Thymus (tissue), 11 donors: ENCODE results near the gene COL5A1. TPM values are rescaled to one million over a fixed set of nuclear protein-coding genes. Genes with fewer than 3 reads are reported as not detected.

Source experiments
- DNase-seq, 9 donors: peaks; one replicate each; pipeline ENCODE4 v3.0.0-alpha.2; 2013; ENCODE audit warnings: low spot score in 9 of 9, low read depth in 6 of 9, missing footprints in 1 of 9
- H3K27ac ChIP-seq, 2 donors: one replicate each; pipeline ENCODE4 v1.5.1; 2013; ENCODE audit warnings: control low read depth in 1 of 2, low read depth in 1 of 2, low read length in 1 of 2, mild to moderate bottlenecking in 1 of 2, moderate library complexity in 1 of 2
- H3K27me3 ChIP-seq, 2 donors: one replicate each; pipeline ENCODE4 v1.5.1; 2013; ENCODE audit warnings: low read length in 1 of 2; ENCODE audit not compliant: control insufficient read depth in 2 of 2, insufficient read depth in 1 of 2
- H3K36me3 ChIP-seq, 2 donors: one replicate each; pipeline ENCODE4 v1.5.1; 2013; ENCODE audit warnings: low read length in 1 of 2, mild to moderate bottlenecking in 1 of 2, moderate library complexity in 1 of 2; ENCODE audit not compliant: control insufficient read depth in 2 of 2, insufficient read depth in 2 of 2
- H3K4me1 ChIP-seq, 2 donors: one replicate each; pipeline ENCODE4 v1.5.1; 2013; ENCODE audit warnings: low read length in 2 of 2; ENCODE audit not compliant: control insufficient read depth in 2 of 2, insufficient read depth in 2 of 2
- H3K4me3 ChIP-seq, 2 donors: one replicate each; pipeline ENCODE4 v1.5.1; 2013; ENCODE audit warnings: low read length in 2 of 2, control low read depth in 1 of 2, mild to moderate bottlenecking in 1 of 2
- H3K9me3 ChIP-seq, 2 donors: one replicate each; pipeline ENCODE4 v1.5.1; 2013; ENCODE audit warnings: low read length in 1 of 2, mild to moderate bottlenecking in 1 of 2; ENCODE audit not compliant: control insufficient read depth in 2 of 2, insufficient read depth in 1 of 2
- WGBS: extraction: QIAGEN DNeasy Blood & Tissue Kit; methylation state at CpG from one replicate; pipeline ENCODE4 v1.1.7; 2013; 5-methylcytosine and 5-hydroxymethylcytosine counted together
- polyA plus RNA-seq: library from polyadenylated mRNA; stranded (reverse); fragments of 200-250 nt; gene quantifications from one replicate; pipeline ENCODE4 v1.2.3, GENCODE V29; 2013
- total RNA-seq: library from RNA; stranded (reverse); fragments of 120-200 nt; gene quantifications from one replicate; pipeline ENCODE4 v1.2.4, GENCODE V29; 2013
- donor health status: healthy.

The COL5A1 gene
- total and polyA plus RNA-seq, 2 donors: 3.2 to 7.6 TPM

- no peak overlapping the region for H3K27ac ChIP-seq
- no peak for DNase-seq
- H3K27me3 ChIP-seq: no peaks in the 10 kb centered on the region
- 97% methylated on average over 21 of the region's 21 CpGs for WGBS
- no peaks in the 10 kb centered on the region for H3K4me1 ChIP-seq
- no peaks in the 10 kb centered on the region for H3K36me3 ChIP-seq
- H3K9me3 ChIP-seq: no peaks in the 10 kb centered on the region
- H3K4me3 ChIP-seq: no peak overlapping the region
Measured at GRCh38 chr9:134839455-134840125, 198.0 kb downstream of the COL5A1 start.

GRCh38 chr9:134840511-134840910 lies 198.9 kb downstream of the COL5A1 start:
- no peaks in the 10 kb centered on the region for H3K27me3 ChIP-seq
- no peaks in the 10 kb centered on the region for H3K4me1 ChIP-seq
- WGBS: 95% methylated on average over 12 of the region's 12 CpGs
- no peaks in the 10 kb centered on the region for H3K36me3 ChIP-seq
- no peaks in the 10 kb centered on the region for H3K9me3 ChIP-seq
- H3K27ac ChIP-seq: no peak overlapping the region
- no peak for DNase-seq
- no peak overlapping the region for H3K4me3 ChIP-seq

DNA sequence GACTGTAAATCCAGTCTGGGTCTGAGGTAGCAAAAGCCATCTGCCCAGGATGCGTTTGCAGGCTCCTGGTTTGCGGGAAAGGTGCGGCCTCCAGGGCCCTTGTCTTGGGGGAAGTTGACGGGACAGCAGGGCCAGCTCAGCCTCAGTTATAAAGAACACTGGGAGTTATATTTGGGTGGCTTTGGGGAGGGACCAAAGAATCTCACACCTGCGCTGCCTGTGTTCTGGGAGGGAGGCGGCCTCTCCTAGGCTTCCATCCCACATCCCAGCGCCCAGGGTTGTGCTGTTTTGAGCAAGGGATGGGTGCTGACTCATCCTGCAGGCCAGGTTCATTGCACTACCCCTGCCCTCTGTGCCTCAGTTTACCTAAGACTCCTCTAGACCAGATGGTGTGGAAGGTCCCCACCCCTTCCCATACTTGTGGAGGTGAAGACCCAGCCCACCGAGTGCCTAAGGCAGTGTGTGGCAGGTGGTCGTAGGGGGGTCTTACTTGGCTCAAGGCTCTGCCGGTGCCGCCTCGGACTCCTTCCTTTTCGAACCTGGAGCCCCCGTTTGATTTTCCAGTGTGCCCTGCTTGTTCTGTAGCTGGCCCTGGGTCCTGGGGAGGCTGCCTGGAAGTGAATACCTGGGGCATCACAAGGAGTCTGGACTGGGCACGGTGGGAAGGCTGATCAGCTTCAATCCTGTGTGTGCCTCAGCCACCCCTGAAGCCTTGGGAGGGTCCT lies 199.7 kb downstream of the COL5A1 start:
- Histone ChIP-seq H3K9me3 (no peaks in the 10 kb centered on the region), H3K4me3 (no peak overlapping the region), H3K27me3 (no peaks in the 10 kb centered on the region), H3K4me1 (no peaks in the 10 kb centered on the region), H3K27ac (no peak overlapping the region), H3K36me3 (no peaks in the 10 kb centered on the region)
- DNase-seq: no peak
- WGBS: 96% methylated on average over 15 of the region's 15 CpGs

- H3K27me3 ChIP-seq: no peaks in the 10 kb centered on the region
- DNase-seq: no peak
- H3K27ac ChIP-seq: no peak overlapping the region
- H3K4me3 ChIP-seq: no peak overlapping the region
- no peaks in the 10 kb centered on the region for H3K9me3 ChIP-seq
- no peaks in the 10 kb centered on the region for H3K36me3 ChIP-seq
- WGBS: 96% methylated on average over 22 of the region's 22 CpGs
- H3K4me1 ChIP-seq: no peaks in the 10 kb centered on the region
Measured at GRCh38 chr9:134842321-134842720, 200.7 kb downstream of the COL5A1 start.

GRCh38 chr9:134843740-134844139 lies 202.1 kb downstream of the COL5A1 start:
- DNase-seq: no peak
- WGBS: 96% methylated on average over 18 of the region's 18 CpGs

DNA sequence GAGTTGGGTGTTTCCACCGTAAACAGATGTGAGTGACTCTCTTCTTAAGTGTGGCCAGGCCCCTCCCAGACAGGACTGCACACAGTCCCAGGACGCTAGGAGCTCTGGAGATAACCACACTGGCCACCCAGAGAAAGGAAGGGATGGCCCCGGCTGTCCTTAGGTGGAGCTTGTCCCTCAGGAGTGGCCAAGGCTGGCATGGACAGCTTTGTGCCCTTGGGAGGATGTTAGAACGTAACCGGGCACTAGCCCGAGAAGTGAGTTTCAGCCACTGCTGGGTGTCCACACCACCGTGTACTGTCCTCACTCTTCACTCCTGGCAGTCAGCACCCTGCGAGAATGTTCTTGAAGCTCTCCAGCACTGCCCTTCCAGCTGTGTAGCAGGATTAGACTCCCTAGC lies 203.2 kb downstream of the COL5A1 start:
- no peak for DNase-seq
- Histone ChIP-seq H3K4me1 (no peaks in the 10 kb centered on the region), H3K9me3 (peaks cover 2 to 8% of the 10 kb centered on the region in 2 donors), H3K27me3 (no peaks in the 10 kb centered on the region), H3K36me3 (no peaks in the 10 kb centered on the region), H3K27ac (no peak overlapping the region), H3K4me3 (no peak overlapping the region)
- WGBS: 93% methylated on average over 8 of the region's 8 CpGs

More at GRCh38 chr9:134843740-134844139, 202.1 kb downstream of the COL5A1 start:
- no peaks in the 10 kb centered on the region for H3K4me1 ChIP-seq
- no peaks in the 10 kb centered on the region for H3K36me3 ChIP-seq
- H3K9me3 ChIP-seq: peaks cover 2 to 8% of the 10 kb centered on the region in 2 donors
- no peaks in the 10 kb centered on the region for H3K27me3 ChIP-seq
- no peak overlapping the region for H3K27ac ChIP-seq
- no peak overlapping the region for H3K4me3 ChIP-seq

GRCh38 chr9:134846187-134846586 lies 204.6 kb downstream of the COL5A1 start:
- Histone ChIP-seq H3K36me3 (no peaks in the 10 kb centered on the region), H3K27me3 (no peaks in the 10 kb centered on the region), H3K9me3 (peaks cover 2 to 22% of the 10 kb centered on the region in 2 donors), H3K4me1 (no peaks in the 10 kb centered on the region), H3K4me3 (no peak overlapping the region), H3K27ac (no peak overlapping the region)
- 91% methylated on average over 16 of the region's 16 CpGs for WGBS
- DNase-seq: no peak

GRCh38 chr9:134846699-134847098 lies 205.1 kb downstream of the COL5A1 start:
- no peak for DNase-seq
- 91% methylated on average over 1 of the region's 1 CpG for WGBS
- no peaks in the 10 kb centered on the region for H3K4me1 ChIP-seq
- H3K27ac ChIP-seq: no peak overlapping the region
- H3K27me3 ChIP-seq: no peaks in the 10 kb centered on the region
- H3K4me3 ChIP-seq: no peak overlapping the region
- no peaks in the 10 kb centered on the region for H3K36me3 ChIP-seq
- H3K9me3 ChIP-seq: peaks cover 2 to 25% of the 10 kb centered on the region in 2 donors

GRCh38 chr9:134847138-134847537 lies 205.5 kb downstream of the COL5A1 start:
- DNase-seq: no peak
- no peaks in the 10 kb centered on the region for H3K4me1 ChIP-seq
- 95% methylated on average over 3 of the region's 3 CpGs for WGBS
- peaks cover 2 to 25% of the 10 kb centered on the region in 2 donors for H3K9me3 ChIP-seq
- no peak overlapping the region for H3K27ac ChIP-seq
- no peaks in the 10 kb centered on the region for H3K27me3 ChIP-seq
- H3K36me3 ChIP-seq: no peaks in the 10 kb centered on the region
- no peak overlapping the region for H3K4me3 ChIP-seq
